NT2/D1 (cell line): ENCODE data around the gene IGSF9B.
A peak's percentile ranks its signal among the peaks of the same experiment; 100 is the strongest.

ENCODE experiments used
- DNase-seq: peaks from one replicate; pipeline ENCODE4 v3.0.0-alpha.2; 2011; ENCODE audit warnings: low read depth, low spot score
- H3K27me3 ChIP-seq: 2 replicates; pipeline ENCODE4 v1.6.0; 2011; ENCODE audit warnings: mild to moderate bottlenecking; ENCODE audit not compliant: insufficient read length, insufficient read depth
- H3K36me3 ChIP-seq: 2 replicates; pipeline ENCODE4 v1.6.1; 2011; ENCODE audit warnings: mild to moderate bottlenecking, low read length, mixed read lengths; ENCODE audit not compliant: insufficient read depth, insufficient read length
- H3K4me1 ChIP-seq: 2 replicates; pipeline ENCODE4 v1.5.1; 2011; ENCODE audit not compliant: insufficient read depth, insufficient read length
- H3K4me3 ChIP-seq: 2 replicates; pipeline ENCODE4 v1.5.1; 2011; ENCODE audit warnings: low read depth; ENCODE audit not compliant: insufficient read length
- H3K9ac ChIP-seq: 2 replicates; pipeline ENCODE4 v1.6.0; 2011; ENCODE audit warnings: low read depth; ENCODE audit not compliant: insufficient read length
- H3K9me3 ChIP-seq: 2 replicates; pipeline ENCODE4 v1.5.1; 2011; ENCODE audit warnings: mild to moderate bottlenecking, low read length; ENCODE audit not compliant: insufficient read depth
- SUZ12 ChIP-seq: IDR thresholded peaks from 2 replicates; pipeline ENCODE4 v1.6.1; 2011; ENCODE audit not compliant: insufficient read length, insufficient read depth; ENCODE audit errors: extremely low read depth
- YY1 ChIP-seq: IDR thresholded peaks from 2 replicates; pipeline ENCODE4 v1.6.1; 2011; ENCODE audit not compliant: insufficient read length, insufficient read depth
- ZNF274 ChIP-seq: IDR thresholded peaks from 2 replicates; pipeline ENCODE4 v1.6.1; 2011; ENCODE audit warnings: mild to moderate bottlenecking, low read depth, low read length

Gene IGSF9B

DNA sequence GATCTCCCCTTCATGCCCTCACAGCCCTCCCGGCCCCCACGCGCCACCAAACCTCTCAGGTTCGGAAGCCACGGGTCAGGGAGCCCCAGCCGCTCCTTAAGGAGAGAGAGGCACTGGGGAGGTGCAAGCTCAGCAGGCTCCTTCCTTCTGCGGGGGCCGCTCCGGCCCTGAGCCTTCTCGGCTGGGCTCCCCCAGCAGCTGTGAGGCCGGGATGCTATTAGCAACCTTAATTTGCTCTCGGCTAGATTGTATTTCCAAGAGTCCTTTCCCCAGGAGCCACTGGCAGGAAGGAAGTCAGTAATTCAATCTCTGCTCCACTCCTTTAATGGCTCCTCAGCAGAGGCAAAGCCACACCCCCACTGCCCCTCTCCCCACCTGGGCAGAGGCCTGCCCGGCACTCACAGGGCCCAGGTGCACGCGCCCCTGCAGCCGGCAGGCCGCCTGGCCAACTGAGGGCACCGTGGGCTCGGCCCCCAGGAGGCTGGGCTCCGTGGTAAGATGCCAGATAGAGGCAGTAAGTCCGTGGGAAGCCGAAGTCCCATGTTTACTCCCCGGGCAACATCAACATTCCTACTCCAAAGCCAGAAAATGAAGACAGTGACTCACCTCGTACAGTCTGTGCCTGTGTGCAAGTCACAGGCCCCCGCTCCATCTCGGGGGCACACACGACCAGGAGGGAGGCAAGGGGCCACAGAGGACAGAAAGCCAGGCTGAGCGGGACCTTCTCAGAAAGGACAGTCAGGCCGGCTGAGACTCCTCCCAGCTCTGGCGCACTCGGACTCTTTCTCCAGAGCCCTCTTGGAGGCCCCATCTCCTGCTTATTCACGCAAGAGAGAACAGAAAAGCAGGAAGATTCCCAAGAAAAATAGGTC is 5.2 kb downstream of the IGSF9B start:
- Histone ChIP-seq H3K9ac (peak overlapping the region; percentile 74), H3K4me1 (peaks cover 35% of the 10 kb centered on the region), H3K4me3 (peak overlapping the region; percentile 28), H3K9me3 (no peaks in the 10 kb centered on the region), H3K27me3 (peaks cover 47% of the 10 kb centered on the region), H3K36me3 (no peaks in the 10 kb centered on the region)
- TF ChIP-seq SUZ12: no peak
- no peak for TF ChIP-seq ZNF274
- TF ChIP-seq YY1: no peak
- no peak for DNase-seq

DNA sequence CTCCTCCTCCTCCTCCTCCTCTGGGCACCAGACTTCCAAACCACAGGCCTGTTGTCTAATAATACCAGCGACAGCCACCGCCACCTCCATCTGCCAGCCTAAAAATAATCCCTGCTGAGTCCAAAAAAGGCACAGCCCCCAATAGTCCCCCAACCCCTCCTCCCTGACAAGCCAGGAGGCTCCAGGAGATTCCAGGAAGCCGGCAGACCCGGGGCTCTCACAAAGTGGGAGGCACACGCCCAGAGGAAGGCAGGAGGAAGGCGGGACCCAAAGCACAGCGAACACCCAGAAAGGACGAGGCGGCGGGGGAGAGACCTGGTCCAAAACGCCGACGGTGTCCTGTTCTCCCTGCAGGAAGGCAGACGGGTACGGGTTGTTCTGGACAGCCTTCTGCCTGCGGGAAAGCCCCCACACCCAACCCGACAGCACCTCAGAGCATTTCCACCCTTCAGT is 5.9 kb downstream of the IGSF9B start:
- no peaks in the 10 kb centered on the region for H3K36me3 ChIP-seq
- H3K27me3 ChIP-seq: peaks cover 43% of the 10 kb centered on the region
- peaks cover 36% of the 10 kb centered on the region for H3K4me1 ChIP-seq
- H3K9me3 ChIP-seq: no peaks in the 10 kb centered on the region
- TF ChIP-seq ZNF274: no peak
- TF ChIP-seq SUZ12: no peak
- TF ChIP-seq YY1: no peak
- no peak for DNase-seq
- peak overlapping the region; percentile 74 for H3K9ac ChIP-seq
- H3K4me3 ChIP-seq: peak overlapping the region; percentile 28

DNA sequence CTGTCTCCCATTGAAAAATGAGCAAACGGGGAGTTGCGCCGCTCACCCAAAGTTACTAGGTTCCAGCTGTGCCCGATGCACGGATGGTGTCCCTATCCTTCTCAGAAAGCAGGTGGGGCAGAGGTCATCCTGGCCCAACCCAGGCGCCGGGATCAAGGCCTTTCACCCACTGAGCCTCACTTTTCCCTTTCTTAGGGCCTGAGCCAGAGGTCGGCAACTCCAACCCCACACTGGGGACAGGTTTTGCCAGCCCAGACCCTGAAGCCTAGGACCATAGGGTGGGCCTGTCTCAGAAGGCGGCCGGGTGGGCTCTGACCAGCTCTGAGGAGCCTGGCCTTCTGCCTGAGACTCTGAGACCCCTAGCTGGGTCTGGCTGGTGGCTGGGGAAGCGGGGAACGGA is 6.3 kb downstream of the IGSF9B start:
- peak overlapping the region; percentile 74 for H3K9ac ChIP-seq
- H3K4me1 ChIP-seq: peaks cover 38% of the 10 kb centered on the region
- peaks cover 39% of the 10 kb centered on the region for H3K27me3 ChIP-seq
- no peak for DNase-seq
- TF ChIP-seq SUZ12 (no peak), ZNF274 (no peak), YY1 (no peak)
- H3K36me3 ChIP-seq: no peaks in the 10 kb centered on the region
- no peaks in the 10 kb centered on the region for H3K9me3 ChIP-seq
- no peak overlapping the region for H3K4me3 ChIP-seq

DNA sequence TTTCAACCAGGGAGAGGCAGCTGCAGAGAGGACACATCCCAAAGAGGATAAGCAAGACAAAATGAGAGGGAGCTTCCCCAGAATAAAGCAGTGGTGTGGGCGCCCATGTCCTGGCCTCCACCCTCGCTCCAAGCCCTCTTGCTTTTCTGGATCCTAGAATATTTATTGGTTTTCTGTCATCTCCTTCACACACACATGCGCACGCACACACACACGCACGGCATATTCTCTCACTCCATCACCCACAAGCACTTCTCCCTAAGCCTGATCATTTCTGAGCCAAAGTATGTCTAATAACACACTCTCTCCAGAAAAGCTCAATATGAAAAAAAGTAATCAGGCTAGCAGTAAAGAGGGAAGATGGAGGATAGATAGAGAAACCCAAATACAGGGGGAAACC is 7.6 kb downstream of the IGSF9B start:
- Histone ChIP-seq H3K36me3 (no peaks in the 10 kb centered on the region), H3K4me3 (no peak overlapping the region), H3K9me3 (no peaks in the 10 kb centered on the region), H3K4me1 (peaks cover 38% of the 10 kb centered on the region), H3K9ac (no peak overlapping the region), H3K27me3 (peaks cover 26% of the 10 kb centered on the region)
- TF ChIP-seq ZNF274 (no peak), YY1 (no peak), SUZ12 (no peak)
- DNase-seq: no peak

DNA sequence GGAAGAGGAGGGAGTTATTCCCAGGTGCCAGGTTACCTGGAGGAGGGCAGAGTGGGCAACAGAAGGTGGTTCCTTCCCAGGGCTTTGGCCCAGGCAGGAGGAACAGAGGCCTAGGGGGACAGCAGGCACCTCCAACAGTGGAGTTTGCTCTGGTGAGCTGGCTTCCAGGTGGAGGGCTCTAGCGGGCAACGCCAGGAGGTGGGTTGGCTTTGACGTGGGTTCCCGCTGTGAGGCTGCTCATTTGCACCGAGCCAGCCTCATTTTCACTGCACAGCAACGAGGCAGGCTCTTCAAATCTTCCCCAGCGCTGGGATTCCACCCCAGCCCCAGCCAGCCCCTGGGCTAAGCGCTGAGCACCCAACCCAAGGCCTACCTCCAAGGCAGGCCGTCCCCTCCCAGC is 8.1 kb downstream of the IGSF9B start:
- H3K9ac ChIP-seq: no peak overlapping the region
- H3K9me3 ChIP-seq: no peaks in the 10 kb centered on the region
- peaks cover 38% of the 10 kb centered on the region for H3K4me1 ChIP-seq
- DNase-seq: no peak
- H3K27me3 ChIP-seq: peaks cover 22% of the 10 kb centered on the region
- H3K4me3 ChIP-seq: no peak overlapping the region
- no peak for TF ChIP-seq ZNF274
- no peak for TF ChIP-seq SUZ12
- TF ChIP-seq YY1: no peak
- H3K36me3 ChIP-seq: no peaks in the 10 kb centered on the region

DNA sequence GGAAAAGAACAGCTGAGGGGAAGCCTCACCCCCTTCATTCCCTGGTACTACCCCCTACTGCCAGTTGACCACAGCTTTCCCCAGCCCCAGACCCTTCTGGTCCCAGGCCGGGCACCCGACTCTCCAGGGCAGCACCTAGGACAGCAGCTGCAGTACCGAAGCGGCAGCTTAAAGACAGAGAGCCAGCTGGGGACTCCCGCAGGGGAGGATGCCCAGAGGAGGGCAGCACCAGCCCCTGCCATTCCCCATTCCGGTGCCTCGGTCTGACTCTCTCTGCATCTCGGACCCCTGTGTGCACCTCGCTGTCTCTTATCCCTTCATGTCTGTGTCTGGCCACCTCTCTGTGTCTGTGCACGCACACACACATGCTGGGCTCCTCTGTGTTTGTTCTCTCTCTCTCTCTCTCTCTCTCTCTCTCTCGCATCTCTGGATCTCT is 9.4 kb downstream of the IGSF9B start:
- DNase-seq: no peak
- peaks cover 8% of the 10 kb centered on the region for H3K27me3 ChIP-seq
- H3K36me3 ChIP-seq: peaks cover 3% of the 10 kb centered on the region
- no peaks in the 10 kb centered on the region for H3K9me3 ChIP-seq
- H3K4me1 ChIP-seq: peaks cover 34% of the 10 kb centered on the region
- H3K9ac ChIP-seq: no peak overlapping the region
- no peak overlapping the region for H3K4me3 ChIP-seq
- TF ChIP-seq ZNF274 (no peak), YY1 (no peak), SUZ12 (no peak)

DNA sequence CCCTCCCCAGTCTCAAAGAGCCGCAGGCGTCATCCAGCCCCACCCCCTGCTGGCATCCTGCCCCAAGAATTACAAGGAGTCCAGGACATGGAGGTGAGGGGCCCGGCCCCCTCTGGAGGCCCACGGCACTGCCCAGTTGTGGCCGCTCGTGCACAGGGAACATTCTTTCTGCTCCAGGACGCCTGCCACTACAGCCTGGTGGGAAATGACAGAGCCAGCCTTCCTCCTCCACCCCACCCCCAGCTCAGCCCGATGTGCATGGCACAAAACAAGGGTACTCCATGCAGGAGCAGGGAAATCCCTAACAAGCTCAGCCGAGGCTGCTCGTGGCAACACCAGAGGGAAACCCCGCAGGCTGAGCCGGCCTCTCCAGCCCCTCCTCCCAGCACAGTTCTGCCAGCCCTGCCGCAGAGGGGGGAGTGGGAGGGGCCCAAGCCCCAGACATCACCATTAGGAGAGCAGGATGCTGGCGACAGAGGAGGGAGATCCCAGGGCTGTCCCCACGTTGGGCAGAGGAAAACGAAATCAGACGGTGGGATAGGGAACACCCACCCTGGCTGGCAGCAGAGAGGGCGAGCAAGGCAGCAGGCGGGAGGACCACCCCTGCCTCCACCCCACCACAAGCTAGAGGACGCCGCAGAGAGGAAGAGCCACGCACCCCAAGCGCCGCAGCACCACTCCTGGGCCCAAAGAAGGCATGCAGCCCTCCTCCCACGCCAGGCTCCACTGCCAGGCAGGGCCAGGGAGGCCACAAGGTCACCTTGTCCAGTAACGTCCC is 10.0 kb downstream of the IGSF9B start:
- DNase-seq: no peak
- H3K9ac ChIP-seq: no peak overlapping the region

More for the DNA sequence above, 10.0 kb downstream of the IGSF9B start:
- H3K4me3 ChIP-seq: no peak overlapping the region
- no peaks in the 10 kb centered on the region for H3K9me3 ChIP-seq
- H3K27me3 ChIP-seq: peaks cover 7% of the 10 kb centered on the region
- H3K36me3 ChIP-seq: peaks cover 3% of the 10 kb centered on the region
- no peak for TF ChIP-seq YY1
- no peak for TF ChIP-seq ZNF274
- no peak for TF ChIP-seq SUZ12
- H3K4me1 ChIP-seq: peaks cover 30% of the 10 kb centered on the region
